GM21786 (cell line): ENCODE data around the gene SMARCB1.
"Not testable (repeated sequence)": the region's sequence is repeated elsewhere in the genome, so short reads cannot be mapped to it uniquely, and the experiment has no call there.

Experiments
- ATAC-seq: cut with Tn5 transposase; IDR thresholded peaks from one replicate; pipeline ENCODE4 v1.9.1; 2021; ENCODE audit not compliant: unreplicated experiment

SMARCB1 gene

GRCh38 chr22:23841736-23842445, 55.1 kb downstream of the SMARCB1 start:
- ATAC-seq = no peak

DNA sequence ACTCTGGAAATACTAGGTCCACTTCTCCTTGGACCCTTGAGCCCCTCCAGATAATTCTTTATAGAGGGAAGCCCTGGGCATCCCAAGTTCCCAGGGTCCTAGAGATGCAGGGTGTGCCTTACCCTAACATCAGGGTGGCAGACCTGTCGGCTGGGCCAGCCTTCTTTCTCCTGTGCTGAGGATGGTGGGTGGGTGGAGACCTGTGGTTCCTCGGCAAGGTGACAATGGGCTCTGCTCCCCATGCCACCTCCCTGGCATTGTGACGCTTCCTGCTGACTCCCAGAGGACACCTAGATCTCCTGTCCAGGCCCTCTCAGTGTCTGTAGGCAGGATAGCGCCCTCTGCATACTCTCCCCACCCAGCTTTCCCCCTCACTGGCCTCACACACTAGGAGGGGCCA, 55.8 kb downstream of the SMARCB1 start:
- no peak for ATAC-seq

DNA sequence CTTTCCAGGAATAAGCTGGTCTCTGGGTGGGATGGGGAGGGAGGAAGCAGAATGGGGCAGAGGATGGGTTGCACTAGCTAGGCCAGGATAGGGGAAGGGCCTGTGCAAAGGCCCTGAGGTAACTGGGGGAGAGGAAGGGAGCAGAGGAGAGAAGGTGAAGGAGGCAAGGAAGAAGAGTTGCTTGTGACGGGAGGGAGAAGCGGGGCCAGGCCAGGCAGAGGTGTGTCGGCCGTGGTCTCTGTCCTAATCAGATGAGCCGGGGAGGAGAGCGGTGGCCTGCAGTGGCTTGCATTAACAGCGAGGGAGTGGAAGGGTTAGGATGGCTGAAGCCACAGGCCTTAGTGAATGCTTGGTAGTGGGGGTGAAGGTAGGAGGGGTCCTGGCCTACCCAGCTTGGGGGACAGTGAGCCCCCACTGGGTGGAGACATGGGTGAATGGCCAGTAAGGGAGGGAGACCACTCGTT, 58.0 kb downstream of the SMARCB1 start:
- no peak for ATAC-seq

- no peak for ATAC-seq
Observed at GRCh38 chr22:23845265-23846080, 58.7 kb downstream of the SMARCB1 start.

DNA sequence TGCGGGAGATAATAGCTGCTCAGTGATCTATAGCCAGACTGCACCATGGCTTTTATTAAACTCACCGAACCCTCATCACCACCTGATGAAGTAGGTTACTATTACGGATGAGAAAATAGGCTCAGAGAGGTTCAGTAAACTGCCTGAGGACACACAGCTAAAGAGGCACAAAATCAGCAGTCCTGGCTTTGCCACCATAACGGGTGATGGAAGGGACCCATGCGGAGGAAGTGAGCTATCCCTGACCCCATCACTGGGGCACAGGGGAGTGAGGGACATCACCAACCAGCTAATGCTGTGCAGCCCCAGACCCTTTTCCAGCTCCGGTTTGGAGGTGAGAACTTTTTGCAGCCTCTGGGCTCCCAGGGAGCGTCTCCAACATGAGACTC, 59.3 kb downstream of the SMARCB1 start:
- no peak for ATAC-seq

DNA sequence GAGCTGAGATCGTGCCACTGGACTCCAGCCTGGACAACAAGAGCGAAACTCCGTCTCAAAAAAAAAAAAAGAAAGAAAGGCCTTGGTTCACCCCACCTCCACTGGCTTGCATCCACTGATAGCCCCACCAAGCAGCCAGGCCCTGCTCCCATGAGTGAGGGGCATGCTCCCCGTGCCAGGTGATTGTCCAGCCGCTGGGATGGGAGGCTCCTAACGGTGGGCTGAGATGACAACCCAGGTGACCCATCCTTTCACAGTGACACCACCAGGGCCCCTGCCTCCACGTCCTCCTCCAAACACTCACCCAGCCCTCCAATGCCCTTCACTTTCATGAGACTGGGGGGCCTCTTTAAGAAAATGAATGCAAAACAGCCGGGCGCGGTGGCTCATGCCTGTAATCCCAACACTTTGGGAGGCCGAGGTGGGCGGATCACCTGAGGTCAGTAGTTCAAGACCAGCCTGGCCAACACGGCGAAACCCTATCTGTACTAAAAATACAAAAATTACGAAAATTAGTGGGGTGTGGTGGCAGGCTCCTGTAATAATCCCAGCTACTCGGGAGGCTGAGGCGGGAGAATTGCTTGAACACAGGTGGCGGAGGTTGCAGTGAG, 60.6 kb downstream of the SMARCB1 start:
- no peak for ATAC-seq

- ATAC-seq = no peak
Observed at GRCh38 chr22:23847991-23848864, 61.5 kb downstream of the SMARCB1 start.

- ATAC-seq = no peak
Observed at GRCh38 chr22:23849009-23850006, 62.5 kb downstream of the SMARCB1 start.

DNA sequence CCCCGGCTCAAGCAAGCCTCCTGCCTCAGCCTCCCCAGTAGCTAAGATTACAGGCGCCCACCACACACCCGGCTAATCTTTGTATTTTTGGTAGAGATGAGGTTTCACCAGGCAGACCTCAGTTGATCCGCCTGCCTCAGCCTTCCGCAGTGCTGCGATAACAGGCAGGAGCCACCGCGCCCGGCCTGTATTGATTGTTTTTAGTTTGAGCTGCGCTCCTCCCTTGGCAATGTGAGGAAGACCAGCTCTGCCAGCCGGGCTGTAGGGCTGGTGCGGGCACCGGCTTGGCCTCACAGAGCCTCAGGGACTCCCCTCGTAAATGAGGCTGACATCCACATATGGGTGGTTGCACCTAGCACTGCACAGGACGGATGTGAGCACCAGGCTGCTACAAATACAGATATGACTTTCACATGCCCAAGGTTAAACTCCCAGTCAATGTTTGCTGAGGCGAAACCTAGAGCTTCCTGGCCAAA, 63.4 kb downstream of the SMARCB1 start:
- ATAC-seq = peak; percentile 66

DNA sequence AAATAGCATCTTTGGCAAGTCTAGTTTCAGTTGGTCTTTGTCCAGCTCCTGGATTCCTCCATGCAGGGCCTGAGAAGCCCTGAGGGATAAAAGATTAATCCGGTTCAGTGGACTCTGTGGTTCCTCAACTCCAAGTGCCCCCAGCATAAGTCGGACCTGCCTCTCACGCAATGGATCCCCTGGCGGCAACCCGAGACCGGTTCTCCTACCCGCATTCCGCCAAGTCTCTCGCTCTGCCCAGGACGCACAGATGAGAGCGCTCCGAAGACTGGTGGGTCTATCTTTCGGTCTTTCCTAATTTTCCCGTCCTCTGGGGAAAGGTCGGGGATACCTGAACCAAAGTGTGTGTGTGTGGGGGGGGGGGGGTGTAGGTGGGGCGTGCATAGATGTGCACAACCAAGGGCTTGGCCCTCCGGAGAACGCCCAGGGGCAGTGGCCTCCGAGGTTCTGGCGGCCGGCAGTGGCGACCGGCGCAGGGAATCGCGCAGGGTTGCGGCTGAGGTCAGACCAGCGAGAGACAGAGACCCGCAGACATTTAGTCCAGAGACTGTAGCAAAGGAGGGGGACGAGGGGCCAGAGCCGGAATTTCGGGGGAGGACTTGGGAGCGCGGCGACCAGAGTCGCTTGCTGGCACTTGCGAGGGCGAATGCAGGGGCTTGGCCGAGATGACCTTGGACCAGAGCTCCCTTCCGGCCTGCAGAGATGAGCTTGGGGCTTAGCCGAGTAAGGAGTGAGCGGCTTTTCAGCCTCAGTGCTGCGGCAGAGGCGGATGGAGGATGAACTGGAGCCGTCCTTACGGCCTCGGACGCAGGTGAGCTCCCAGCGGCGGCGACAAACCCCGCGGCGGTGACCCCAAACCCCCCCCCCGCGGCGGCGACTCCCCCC, 70.2 kb downstream of the SMARCB1 start:
- ATAC-seq = peak; percentile 31

DNA sequence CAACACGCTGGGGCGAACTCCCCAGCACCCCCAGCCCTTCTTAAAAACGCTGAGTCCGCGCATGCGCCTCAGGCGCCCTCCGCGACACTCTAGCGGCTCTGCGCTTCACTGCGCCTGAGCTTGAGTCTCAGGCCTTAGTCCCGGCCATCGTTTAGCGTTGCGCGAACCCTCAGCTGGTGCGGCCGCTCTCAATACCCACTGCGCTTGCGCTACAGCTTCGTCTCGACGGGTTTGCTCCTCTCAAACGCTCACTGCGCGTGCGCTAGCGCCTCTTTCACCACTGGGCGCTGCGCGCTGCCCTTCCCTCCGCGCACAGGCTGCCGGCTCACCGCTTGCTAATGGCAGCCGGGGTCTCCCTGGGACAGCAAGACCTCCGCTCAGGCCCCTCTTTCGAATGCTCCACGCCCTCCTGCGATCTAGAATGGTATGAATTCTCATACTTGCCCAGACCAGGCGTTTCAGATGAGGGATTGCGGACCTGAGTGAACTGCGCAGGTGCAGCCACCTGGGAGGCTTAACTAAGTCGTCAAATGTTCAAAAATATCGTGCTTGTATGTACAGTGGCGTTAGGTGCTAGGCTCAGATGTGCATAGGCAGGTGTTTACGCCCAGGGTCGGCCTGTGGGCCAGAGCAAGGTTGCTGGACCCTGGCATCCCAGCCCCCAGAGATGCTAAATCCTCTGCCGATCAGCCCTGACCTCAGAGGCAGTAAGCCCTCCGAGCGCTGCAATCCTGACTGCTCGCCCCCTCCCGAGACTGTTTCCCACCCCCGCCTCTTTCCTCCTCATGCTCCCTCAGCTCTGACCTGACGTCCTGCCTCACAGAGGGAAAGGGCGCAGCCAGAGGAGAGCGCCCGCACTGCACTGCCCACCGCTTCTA, 71.1 kb downstream of the SMARCB1 start, which contains the start of gene SLC2A11:
SLC2A11 (plus strand) TSS at position 270 of the 878 bp plus-strand sequence; CDS start at position 395, 125 bp downstream.
- ATAC-seq = peak; percentile 92

DNA sequence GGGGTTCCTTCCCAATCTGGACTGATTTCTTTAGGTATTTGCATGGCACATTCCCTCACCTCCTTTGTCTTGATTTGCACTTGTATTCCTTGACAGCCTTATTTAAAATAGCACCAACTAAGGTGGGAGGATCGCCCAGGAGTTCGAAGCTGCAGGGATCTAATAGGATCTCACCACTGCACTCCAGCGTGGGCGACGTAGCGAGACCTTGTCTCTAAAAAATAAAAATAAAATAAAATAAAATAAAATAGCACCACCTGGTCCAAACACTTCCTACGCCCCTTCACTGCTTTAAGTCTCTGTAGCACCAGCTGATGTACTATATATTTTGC, 71.7 kb downstream of the SMARCB1 start:
- ATAC-seq = no peak

DNA sequence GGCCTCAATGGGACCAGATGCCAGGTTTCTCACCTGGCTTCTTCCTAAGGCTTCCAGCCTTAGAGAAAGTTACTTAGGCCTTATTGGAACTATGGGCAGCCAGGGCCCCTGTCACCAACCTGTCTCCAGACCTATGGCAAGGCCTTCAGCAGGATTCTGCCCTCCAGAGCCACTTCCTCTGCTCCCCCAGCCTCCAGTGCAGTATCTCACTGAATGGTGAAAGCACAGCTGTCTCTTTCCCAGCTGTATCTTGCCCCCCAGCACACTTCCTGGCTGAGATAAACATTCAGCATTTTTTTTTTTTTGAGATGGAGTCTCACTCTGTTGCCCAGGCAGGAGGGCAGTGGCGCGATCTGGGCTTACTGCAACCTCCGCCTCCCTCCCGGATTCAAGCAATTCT, 72.4 kb downstream of the SMARCB1 start:
- no peak for ATAC-seq

DNA sequence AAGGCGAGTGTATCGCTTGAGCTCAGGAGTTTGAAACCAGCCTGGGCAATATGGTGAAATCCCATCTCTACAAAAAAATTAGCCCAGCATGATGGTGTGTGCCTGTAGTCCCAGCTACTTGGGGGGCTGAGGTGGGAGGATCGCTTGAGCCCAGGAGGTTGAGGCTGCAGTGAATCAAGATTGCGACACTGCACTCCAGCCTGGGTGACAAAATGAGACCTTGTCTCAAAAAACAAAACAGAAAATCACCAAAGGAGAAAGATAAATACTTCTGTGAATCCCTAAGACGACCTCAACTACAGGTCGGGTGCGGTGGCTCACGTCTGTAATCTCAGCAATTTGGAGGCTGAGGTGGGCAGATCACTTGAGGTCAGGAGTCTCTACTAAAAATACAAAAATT, 73.4 kb downstream of the SMARCB1 start:
- not testable (repeated sequence) for ATAC-seq

- ATAC-seq = no peak
Observed at GRCh38 chr22:23862103-23862502, 75.3 kb downstream of the SMARCB1 start.

DNA sequence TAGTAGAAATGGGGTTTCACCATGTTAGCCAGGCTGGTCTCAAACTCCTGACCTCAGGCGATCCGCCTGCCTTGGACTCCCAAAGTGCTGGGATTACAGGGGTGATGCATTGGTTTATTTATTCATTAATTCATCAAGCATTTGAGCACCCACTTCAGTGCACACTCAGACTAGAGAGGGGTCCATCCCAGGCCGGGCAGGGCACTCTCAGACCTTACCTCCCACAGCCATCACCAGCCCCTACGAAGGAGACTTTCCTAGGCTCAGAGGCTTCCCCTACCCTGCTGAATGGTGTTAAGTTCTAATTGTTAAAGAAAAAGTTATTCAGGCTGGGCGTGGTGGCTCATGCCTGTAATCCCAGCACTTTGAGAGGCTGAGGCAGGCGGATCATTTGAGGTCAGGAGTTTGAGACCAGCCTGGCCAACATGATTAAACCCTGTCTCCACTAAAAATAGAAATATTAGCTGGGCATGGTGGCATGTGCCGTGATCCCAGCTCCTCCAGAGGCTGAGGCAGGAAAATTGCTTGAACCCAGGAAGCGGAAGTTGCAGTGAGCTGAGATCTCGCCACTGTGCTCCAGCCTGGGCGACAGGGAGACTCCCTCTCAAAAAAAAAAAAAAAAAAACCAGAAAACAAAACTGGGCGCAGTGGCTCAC, 77.9 kb downstream of the SMARCB1 start:
- not testable (repeated sequence) for ATAC-seq

DNA sequence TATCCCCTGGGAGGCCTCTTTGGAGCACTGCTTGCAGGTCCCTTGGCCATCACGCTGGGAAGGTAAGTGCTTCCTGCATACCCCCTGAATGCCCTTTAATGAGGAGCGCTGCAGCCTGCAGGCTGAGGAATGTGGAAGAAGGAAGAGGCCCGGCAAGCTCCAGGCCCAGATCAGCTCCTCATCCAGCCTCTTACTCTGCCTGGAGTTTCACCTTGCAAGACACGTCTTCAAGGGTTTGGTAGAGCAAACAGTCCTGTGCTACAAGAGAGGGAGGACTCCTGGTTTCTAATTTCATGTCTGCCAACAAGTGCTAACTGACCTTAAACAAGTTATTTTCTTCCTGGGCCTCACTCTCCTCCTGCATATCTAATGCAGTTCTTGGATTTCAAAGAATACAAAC, 81.8 kb downstream of the SMARCB1 start:
- ATAC-seq = no peak
